Tibial nerve (tissue), 3 donors: ENCODE data around the gene CELF6.

Experiments used
- CTCF ChIP-seq, 5 experiments: fragments of 200-600 bp in 3 of 5; fragments of 450-650 bp in 2 of 5; sonication (generic) in 3 of 5; IDR thresholded peaks; one replicate each; pipeline ENCODE4 v1.5.1; 2016 to 2019; ENCODE audit warnings: antibody characterized with exemption in 5 of 5, mild to moderate bottlenecking in 3 of 5, moderate library complexity in 2 of 5
- POLR2A ChIP-seq, 2 donors: fragments of 450-650 bp; IDR thresholded peaks; one replicate each; pipeline ENCODE4 v1.6.1; 2017; ENCODE audit warnings: antibody characterized with exemption in 2 of 2, mild to moderate bottlenecking in 2 of 2, moderate library complexity in 2 of 2

- TF ChIP-seq CTCF (IDR thresholded peaks at IDR 0.05): no peak
- no peak for TF ChIP-seq POLR2A (IDR thresholded peaks at IDR 0.05)
Measured at GRCh38 chr15:72281713-72282112, 38.2 kb downstream of the CELF6 start.
